ENCODE results near the gene ITGAD. TPM values are rescaled to one million over a fixed set of nuclear protein-coding genes. Genes with fewer than 3 reads are reported as not detected.
A peak's percentile ranks its signal among the peaks of the same experiment; 100 is the strongest.

ITGAD gene
- total RNA-seq, 1 experiment from 2014 or later, result not detected

- DNase-seq (ENCODE audit: low spot score), result no peak
- Histone ChIP-seq H3K4me3 (ENCODE audit: low read depth, low read length, poor library complexity, severe bottlenecking) (no peak overlapping the region), H3K36me3 (ENCODE audit: insufficient read depth, low read length, poor library complexity, severe bottlenecking) (no peaks in the 10 kb centered on the region), H3K27ac (ENCODE audit: low read depth, low read length, poor library complexity, severe bottlenecking) (no peak overlapping the region), H3K27me3 (replicated peaks; ENCODE audit: insufficient read depth, low read depth, low read length, poor library complexity) (peaks cover 6% of the 10 kb centered on the region), H3K4me1 (ENCODE audit: insufficient read depth, low read length, poor library complexity, severe bottlenecking) (no peaks in the 10 kb centered on the region), H3K9me3 (ENCODE audit: low read depth, low read length, poor library complexity, severe bottlenecking) (no peaks in the 10 kb centered on the region)
- TF ChIP-seq EZH2 (IDR thresholded peaks at IDR 0.05; ENCODE audit: borderline replicate concordance, low read depth, low read length, poor library complexity, severe bottlenecking) (no peak), CTCF (conservative IDR thresholded peaks at IDR 0.05; ENCODE audit: low read depth, low read length) (no peak)
- BruUV-seq (replicated peaks), result no TSS peak
- ChIA-PET CTCF (no interaction called here), POLR2A (ENCODE audit: low non-redundant PET) (no interaction called here)
- intact Hi-C loops (cut with micrococcal nuclease; ENCODE audit: unreplicated experiment), result loop anchor here (10.0 kb wide), 1 partner anchor 83 kb away; no protein-coding TSS in a partner anchor
These were observed 15.8 kb upstream of the ITGAD start for GRCh38 chr16:31377210-31377903.

GRCh38 chr16:31380201-31380600 lies 12.9 kb upstream of the ITGAD start:
- no peaks in the 10 kb centered on the region for H3K36me3 ChIP-seq (ENCODE audit: insufficient read depth, low read length, poor library complexity, severe bottlenecking)
- no TSS peak for BruUV-seq (replicated peaks)
- ChIA-PET POLR2A (ENCODE audit: low non-redundant PET) (no interaction called here), CTCF (interaction anchor here (0.5 kb wide), 1 partner anchor 70 kb away, joined by 3 read pairs; no protein-coding TSS in a partner anchor)
- no peaks in the 10 kb centered on the region for H3K4me1 ChIP-seq (ENCODE audit: insufficient read depth, low read length, poor library complexity, severe bottlenecking)
- no peak for DNase-seq (ENCODE audit: low spot score)
- H3K9me3 ChIP-seq (ENCODE audit: low read depth, low read length, poor library complexity, severe bottlenecking), result no peaks in the 10 kb centered on the region
- intact Hi-C loops (cut with micrococcal nuclease; ENCODE audit: unreplicated experiment), result no loop called here
- no peak overlapping the region for H3K4me3 ChIP-seq (ENCODE audit: low read depth, low read length, poor library complexity, severe bottlenecking)
- no peaks in the 10 kb centered on the region for H3K27me3 ChIP-seq (replicated peaks; ENCODE audit: insufficient read depth, low read depth, low read length, poor library complexity)
- TF ChIP-seq CTCF (conservative IDR thresholded peaks at IDR 0.05; ENCODE audit: low read depth, low read length) (no peak), EZH2 (IDR thresholded peaks at IDR 0.05; ENCODE audit: borderline replicate concordance, low read depth, low read length, poor library complexity, severe bottlenecking) (no peak)
- no peak overlapping the region for H3K27ac ChIP-seq (ENCODE audit: low read depth, low read length, poor library complexity, severe bottlenecking)

- no peak overlapping the region for H3K27ac ChIP-seq (ENCODE audit: low read depth, low read length, poor library complexity, severe bottlenecking)
- POLR2A ChIA-PET (ENCODE audit: low non-redundant PET), result no interaction called here
- no TSS peak for BruUV-seq (replicated peaks)
- H3K27me3 ChIP-seq (replicated peaks; ENCODE audit: insufficient read depth, low read depth, low read length, poor library complexity), result no peaks in the 10 kb centered on the region
- DNase-seq (ENCODE audit: low spot score), result peak; percentile 78
- H3K4me1 ChIP-seq (ENCODE audit: insufficient read depth, low read length, poor library complexity, severe bottlenecking), result no peaks in the 10 kb centered on the region
- H3K9me3 ChIP-seq (ENCODE audit: low read depth, low read length, poor library complexity, severe bottlenecking), result no peaks in the 10 kb centered on the region
- intact Hi-C loops (cut with micrococcal nuclease; ENCODE audit: unreplicated experiment), result no loop called here
- no peak for TF ChIP-seq EZH2 (IDR thresholded peaks at IDR 0.05; ENCODE audit: borderline replicate concordance, low read depth, low read length, poor library complexity, severe bottlenecking)
- peak; percentile 87 for TF ChIP-seq CTCF (conservative IDR thresholded peaks at IDR 0.05; ENCODE audit: low read depth, low read length)
- CTCF ChIA-PET, result interaction anchor here (1.3 kb wide), 1 partner anchor 179 kb away, joined by 7 read pairs; no protein-coding TSS in a partner anchor
- no peak overlapping the region for H3K4me3 ChIP-seq (ENCODE audit: low read depth, low read length, poor library complexity, severe bottlenecking)
- no peaks in the 10 kb centered on the region for H3K36me3 ChIP-seq (ENCODE audit: insufficient read depth, low read length, poor library complexity, severe bottlenecking)
These were observed 10.5 kb upstream of the ITGAD start for GRCh38 chr16:31382485-31383161.

Data from A673 (cell line).